Vagina (tissue), 2 donors: ENCODE data around the gene KRT75. TPM values are rescaled to one million over a fixed set of nuclear protein-coding genes. Genes with fewer than 3 reads are reported as not detected.

Source experiments
- DNase-seq, 2 donors: peaks; one replicate each; pipeline ENCODE4 v3.0.0-alpha.2; 2017; ENCODE audit errors: extremely low spot score in 2 of 2
- H3K27ac ChIP-seq: fragments of 200-600 bp; sonication (generic); one replicate; pipeline ENCODE4 v1.5.1; 2019
- H3K27me3 ChIP-seq: fragments of 200-600 bp; sonication (generic); one replicate; pipeline ENCODE4 v1.5.1; 2019
- H3K36me3 ChIP-seq, 2 donors: fragments of 200-600 bp; sonication (generic); one replicate each; pipeline ENCODE4 v1.5.1; 2017 to 2019
- H3K4me1 ChIP-seq: fragments of 200-600 bp; sonication (generic); one replicate; pipeline ENCODE4 v1.5.1; 2019
- H3K4me3 ChIP-seq, 2 donors: fragments of 200-600 bp; sonication (generic); 1 replicate in 1 of 2; 2 replicates in 1 of 2; pipeline ENCODE4 v1.5.1; 2016 to 2019
- H3K9me3 ChIP-seq: fragments of 200-600 bp; sonication (generic); one replicate; pipeline ENCODE4 v1.5.1; 2019
- POLR2A ChIP-seq, 2 donors: fragments of 450-650 bp; IDR thresholded peaks; one replicate each; pipeline ENCODE4 v1.6.1; 2017; ENCODE audit warnings: antibody characterized with exemption in 2 of 2, mild to moderate bottlenecking in 2 of 2, moderate library complexity in 2 of 2
- POLR2AphosphoS5 ChIP-seq, 2 donors: sonication (generic); formaldehyde crosslinking; IDR thresholded peaks; one replicate each; pipeline ENCODE4 v1.9.0; 2017; ENCODE audit warnings: antibody characterized with exemption in 2 of 2, mild to moderate bottlenecking in 2 of 2, low read depth in 1 of 2; ENCODE audit not compliant: insufficient read depth in 1 of 2
- intact Hi-C: fragments of 100-400 bp; cut with DNase I; formaldehyde crosslinking; loops from one replicate; pipeline ENCODE4 v1.15.1; 2023
- total RNA-seq: library from RNA; depleted of rRNA; stranded (reverse); fragments of >200 nt; gene quantifications from one replicate; pipeline ENCODE4 v1.2.3, GENCODE V29; 2016
- TF ChIP-seq, protein P1 (sequence below), 3 experiments: fragments of 450-650 bp in 2 of 3; fragments of 200-600 bp in 1 of 3; sonication (generic) in 1 of 3; IDR thresholded peaks; one replicate each; pipeline ENCODE4 v1.5.1; 2017 to 2019; ENCODE audit warnings: antibody characterized with exemption in 3 of 3, mild to moderate bottlenecking in 2 of 3, moderate library complexity in 2 of 3

KRT75 gene
- total RNA-seq, 1 donor from 2014 or later, result not detected

DNA sequence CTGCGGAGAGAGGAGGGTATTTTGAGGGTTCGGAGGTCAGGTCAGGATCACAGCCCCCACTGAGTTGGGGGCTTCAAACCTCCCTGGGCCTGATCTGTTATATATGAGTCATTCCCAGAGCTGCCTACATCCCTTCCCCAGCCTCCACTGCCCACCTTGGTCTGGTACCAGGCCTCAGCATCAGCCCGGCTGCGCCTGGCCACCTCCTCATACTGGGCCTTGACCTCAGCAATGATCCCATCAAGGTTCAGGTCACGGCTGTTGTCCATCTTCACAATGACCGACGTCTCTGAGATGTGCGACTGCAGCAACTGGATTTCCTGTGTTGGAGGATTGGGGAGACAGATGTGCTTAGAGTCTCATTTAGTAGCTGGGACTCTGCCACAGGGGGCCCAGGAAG lies 53.0 kb downstream of the KRT75 start:
- peaks cover 3% of the 10 kb centered on the region for H3K4me1 ChIP-seq
- intact Hi-C loops, result no loop called here

DNA sequence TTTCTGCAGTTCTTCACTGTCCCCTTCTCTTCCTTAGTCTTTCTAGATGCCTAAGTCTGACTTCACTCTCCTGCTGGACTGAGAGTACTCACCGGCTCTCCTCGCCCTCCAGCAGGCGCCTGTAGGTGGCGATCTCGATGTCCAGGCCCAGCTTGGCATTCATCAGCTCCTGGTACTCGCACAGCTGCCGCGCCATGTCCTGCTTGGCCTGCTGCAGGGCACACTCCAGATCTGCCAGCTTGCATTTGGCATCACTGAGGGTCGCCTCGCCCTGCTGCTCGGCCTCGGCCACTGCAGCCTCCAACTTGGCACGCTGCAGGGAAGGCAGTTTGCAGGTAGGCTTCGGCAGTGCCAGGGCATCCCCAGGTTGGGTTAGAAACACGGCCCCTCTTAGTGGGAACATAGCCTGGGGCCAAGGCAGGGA lies 53.9 kb downstream of the KRT75 start:
- Histone ChIP-seq H3K27me3 (no peaks in the 10 kb centered on the region), H3K4me3 (no peak overlapping the region), H3K9me3 (no peaks in the 10 kb centered on the region), H3K27ac (no peak overlapping the region), H3K4me1 (peaks cover under 1% of the 10 kb centered on the region), H3K36me3 (no peaks in the 10 kb centered on the region)
- DNase-seq, result no peak
- TF ChIP-seq POLR2A (IDR thresholded peaks at IDR 0.05) (no peak), POLR2AphosphoS5 (IDR thresholded peaks at IDR 0.05; ENCODE audit: insufficient read depth in 1 of 2, low read depth in 1 of 2) (no peak)
- TF ChIP-seq, protein P1, sequence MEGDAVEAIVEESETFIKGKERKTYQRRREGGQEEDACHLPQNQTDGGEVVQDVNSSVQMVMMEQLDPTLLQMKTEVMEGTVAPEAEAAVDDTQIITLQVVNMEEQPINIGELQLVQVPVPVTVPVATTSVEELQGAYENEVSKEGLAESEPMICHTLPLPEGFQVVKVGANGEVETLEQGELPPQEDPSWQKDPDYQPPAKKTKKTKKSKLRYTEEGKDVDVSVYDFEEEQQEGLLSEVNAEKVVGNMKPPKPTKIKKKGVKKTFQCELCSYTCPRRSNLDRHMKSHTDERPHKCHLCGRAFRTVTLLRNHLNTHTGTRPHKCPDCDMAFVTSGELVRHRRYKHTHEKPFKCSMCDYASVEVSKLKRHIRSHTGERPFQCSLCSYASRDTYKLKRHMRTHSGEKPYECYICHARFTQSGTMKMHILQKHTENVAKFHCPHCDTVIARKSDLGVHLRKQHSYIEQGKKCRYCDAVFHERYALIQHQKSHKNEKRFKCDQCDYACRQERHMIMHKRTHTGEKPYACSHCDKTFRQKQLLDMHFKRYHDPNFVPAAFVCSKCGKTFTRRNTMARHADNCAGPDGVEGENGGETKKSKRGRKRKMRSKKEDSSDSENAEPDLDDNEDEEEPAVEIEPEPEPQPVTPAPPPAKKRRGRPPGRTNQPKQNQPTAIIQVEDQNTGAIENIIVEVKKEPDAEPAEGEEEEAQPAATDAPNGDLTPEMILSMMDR (IDR thresholded peaks at IDR 0.05), result no peak
- intact Hi-C loops, result no loop called here

More for the DNA sequence above, 53.0 kb downstream of the KRT75 start:
- no peak for TF ChIP-seq POLR2A (IDR thresholded peaks at IDR 0.05)
- no peak for TF ChIP-seq POLR2AphosphoS5 (IDR thresholded peaks at IDR 0.05; ENCODE audit: insufficient read depth in 1 of 2, low read depth in 1 of 2)
- Histone ChIP-seq H3K9me3 (no peaks in the 10 kb centered on the region), H3K4me3 (no peak overlapping the region), H3K27ac (no peak overlapping the region), H3K36me3 (no peaks in the 10 kb centered on the region), H3K27me3 (no peaks in the 10 kb centered on the region)
- DNase-seq, result no peak

DNA sequence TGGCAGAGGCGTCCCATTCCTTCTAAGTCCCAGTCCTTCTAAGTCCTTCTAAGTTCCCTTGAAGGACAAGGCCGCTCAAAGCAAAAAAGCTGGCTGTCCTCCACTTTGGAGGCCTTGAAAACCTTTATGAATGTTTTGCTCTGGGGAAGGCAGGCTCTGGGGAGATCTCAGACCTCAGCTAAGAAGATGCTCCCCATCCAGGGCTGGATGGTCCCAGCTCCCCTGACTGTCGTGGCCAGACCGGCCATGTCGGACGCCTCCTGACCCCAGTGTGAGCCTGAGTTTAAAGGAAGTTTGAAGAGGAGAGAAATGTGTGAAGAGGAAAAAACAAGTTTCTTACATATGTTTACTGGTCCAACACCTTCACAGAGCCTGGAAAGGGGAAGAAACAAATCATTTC lies 54.6 kb downstream of the KRT75 start:
- DNase-seq, result no peak
- Histone ChIP-seq H3K4me3 (no peak overlapping the region), H3K4me1 (no peaks in the 10 kb centered on the region), H3K27me3 (no peaks in the 10 kb centered on the region), H3K27ac (no peak overlapping the region), H3K36me3 (no peaks in the 10 kb centered on the region), H3K9me3 (no peaks in the 10 kb centered on the region)
- intact Hi-C loops, result loop anchor here (10.0 kb wide), 1 partner anchor 495 kb away; no protein-coding TSS in a partner anchor
- TF ChIP-seq POLR2AphosphoS5 (IDR thresholded peaks at IDR 0.05; ENCODE audit: insufficient read depth in 1 of 2, low read depth in 1 of 2) (no peak), POLR2A (IDR thresholded peaks at IDR 0.05) (no peak)
- TF ChIP-seq, protein P1 (IDR thresholded peaks at IDR 0.05), result no peak

DNA sequence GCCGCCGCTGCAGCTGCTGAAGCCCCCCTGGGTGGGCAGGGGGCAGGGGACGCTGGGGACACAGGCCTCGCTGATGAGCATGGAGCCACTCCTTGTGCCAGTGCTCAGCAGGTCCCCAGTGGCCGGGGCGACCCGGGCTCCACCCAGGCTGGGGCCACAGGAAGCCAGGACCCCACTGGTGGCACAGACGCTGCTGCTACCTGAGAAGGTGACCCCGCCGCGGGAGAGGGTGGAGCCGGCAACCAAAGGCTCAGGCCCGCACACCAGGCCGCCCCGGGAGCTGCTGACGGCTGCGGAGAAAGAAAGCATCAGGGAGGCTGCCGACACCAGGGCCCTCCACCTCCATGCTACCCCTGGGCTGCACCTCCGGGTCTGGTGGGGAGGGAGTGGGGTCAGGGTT lies 56.1 kb downstream of the KRT75 start:
- H3K27ac ChIP-seq, result no peak overlapping the region
- no peak for DNase-seq
- H3K4me1 ChIP-seq, result no peaks in the 10 kb centered on the region
- no peaks in the 10 kb centered on the region for H3K27me3 ChIP-seq
- no peaks in the 10 kb centered on the region for H3K9me3 ChIP-seq
- no peak for TF ChIP-seq POLR2AphosphoS5 (IDR thresholded peaks at IDR 0.05; ENCODE audit: insufficient read depth in 1 of 2, low read depth in 1 of 2)
- no peak for TF ChIP-seq POLR2A (IDR thresholded peaks at IDR 0.05)
- TF ChIP-seq, protein P1 (IDR thresholded peaks at IDR 0.05), result no peak
- no peaks in the 10 kb centered on the region for H3K36me3 ChIP-seq
- no peak overlapping the region for H3K4me3 ChIP-seq
- intact Hi-C loops, result loop anchor here (10.0 kb wide), 1 partner anchor 497 kb away; no protein-coding TSS in a partner anchor

DNA sequence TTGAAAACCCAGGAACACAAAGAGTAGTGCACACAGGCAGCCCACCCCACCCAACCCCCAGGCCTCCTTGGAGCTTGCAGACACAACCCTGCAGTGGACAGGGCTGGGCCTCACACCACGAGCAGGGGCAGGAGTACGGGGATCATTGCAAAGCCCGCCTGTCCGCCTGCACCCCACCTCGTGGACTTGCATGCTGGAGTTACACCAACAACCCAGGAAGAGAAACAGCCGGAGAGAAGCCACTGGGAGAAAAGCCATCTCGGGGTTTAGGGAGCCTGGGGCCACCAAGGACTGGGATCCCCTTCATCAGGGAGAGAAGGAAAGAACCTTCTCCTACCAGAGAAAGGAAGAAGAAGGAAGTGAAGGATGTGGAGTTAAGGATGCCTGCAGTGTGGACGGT lies 56.9 kb downstream of the KRT75 start:
- Histone ChIP-seq H3K27me3 (no peaks in the 10 kb centered on the region), H3K4me3 (no peak overlapping the region), H3K27ac (no peak overlapping the region), H3K36me3 (no peaks in the 10 kb centered on the region), H3K9me3 (no peaks in the 10 kb centered on the region), H3K4me1 (peaks cover 8% of the 10 kb centered on the region)
- intact Hi-C loops, result loop anchor here (10.0 kb wide), 1 partner anchor 498 kb away; no protein-coding TSS in a partner anchor
- DNase-seq, result no peak
- TF ChIP-seq POLR2AphosphoS5 (IDR thresholded peaks at IDR 0.05; ENCODE audit: insufficient read depth in 1 of 2, low read depth in 1 of 2) (no peak), POLR2A (IDR thresholded peaks at IDR 0.05) (no peak)
- TF ChIP-seq, protein P1 (IDR thresholded peaks at IDR 0.05), result no peak

Other genes starting within 250 kb of the KRT75 start
- 7.9 TPM for gene KRT80, start 242.4 kb downstream of the KRT75 start, total RNA-seq
- 7.6 TPM for gene KRT7, start 201.1 kb downstream of the KRT75 start, total RNA-seq
- gene KRT86, start 159.7 kb downstream of the KRT75 start, total RNA-seq, result not detected
- not detected for gene KRT81, start 142.8 kb downstream of the KRT75 start, total RNA-seq
- not detected for gene KRT83, start 113.0 kb downstream of the KRT75 start, total RNA-seq
- not detected for gene KRT85, start 66.9 kb downstream of the KRT75 start, total RNA-seq
- not detected for gene KRT84, start 48.7 kb downstream of the KRT75 start, total RNA-seq
- gene KRT82, start 28.0 kb downstream of the KRT75 start, total RNA-seq, result not detected
- gene KRT6B, start 17.8 kb upstream of the KRT75 start, total RNA-seq, result 184 TPM
- gene KRT6C, start 39.4 kb upstream of the KRT75 start, total RNA-seq, result 257 TPM
- gene KRT6A, start 58.9 kb upstream of the KRT75 start, total RNA-seq, result 7,258 TPM
- gene KRT5, start 86.0 kb upstream of the KRT75 start, total RNA-seq, result 4,247 TPM
- not detected for gene KRT71, start 118.8 kb upstream of the KRT75 start, total RNA-seq
- not detected for gene KRT74, start 139.5 kb upstream of the KRT75 start, total RNA-seq
- gene KRT72, start 167.1 kb upstream of the KRT75 start, total RNA-seq, result not detected
- not detected for gene KRT73, start 184.2 kb upstream of the KRT75 start, total RNA-seq
- 2.0 TPM for gene KRT2, start 217.8 kb upstream of the KRT75 start, total RNA-seq
- gene KRT1, start 246.0 kb upstream of the KRT75 start, total RNA-seq, result 886 TPM